DMS 273 treated with DMSO at 0.1 percent for 48 hours (cell line): ENCODE results near the gene CDK5.
"Not testable (repeated sequence)": the region's sequence is repeated elsewhere in the genome, so short reads cannot be mapped to it uniquely, and the experiment has no call there.

Source experiments
- DNase-seq: peaks from one replicate; lab custom pipeline; 2025; lab: John Stamatoyannopoulos, UW

The CDK5 gene

DNA sequence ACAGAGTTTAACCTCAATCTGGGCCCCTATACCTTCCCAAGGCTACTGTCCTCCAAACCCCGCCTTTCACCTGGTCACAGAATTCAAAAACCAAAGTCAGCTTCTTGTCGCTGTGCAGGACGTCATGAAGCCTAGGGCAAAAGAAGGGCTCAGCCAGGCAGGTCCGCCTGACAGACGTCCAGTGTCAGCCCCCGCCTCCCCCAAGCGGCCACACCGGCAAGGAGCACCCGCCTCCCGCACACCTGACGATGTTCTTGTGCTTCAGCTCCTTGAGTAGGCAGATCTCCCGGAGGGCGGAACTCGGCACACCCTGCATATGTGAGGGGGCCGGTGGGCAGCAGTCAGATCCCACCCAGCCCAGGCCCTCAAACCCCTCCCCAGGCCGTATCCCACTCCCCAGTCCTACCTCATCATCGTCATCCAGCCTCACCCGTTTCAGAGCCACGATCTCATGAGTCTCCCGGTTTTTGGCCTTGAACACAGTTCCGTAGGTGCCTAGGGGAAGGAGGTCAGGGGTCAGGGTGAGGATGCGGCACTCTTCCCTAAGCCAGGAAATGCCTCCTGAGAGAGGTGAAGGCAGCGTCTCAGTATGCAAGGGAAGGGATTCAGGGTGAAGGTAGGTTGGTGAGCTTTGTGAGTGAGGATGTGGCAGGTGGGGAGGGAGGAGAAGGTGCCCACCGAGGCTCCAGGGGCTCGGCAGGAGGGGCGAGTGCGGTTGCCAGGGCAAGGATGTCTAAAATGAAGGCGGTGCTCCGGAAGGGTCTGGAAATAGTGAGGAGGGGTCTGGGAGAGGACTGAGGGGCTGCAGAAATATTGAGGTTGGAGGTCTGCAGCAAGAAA, 811 bp downstream of the CDK5 start:
- DNase-seq, result no peak

DNA sequence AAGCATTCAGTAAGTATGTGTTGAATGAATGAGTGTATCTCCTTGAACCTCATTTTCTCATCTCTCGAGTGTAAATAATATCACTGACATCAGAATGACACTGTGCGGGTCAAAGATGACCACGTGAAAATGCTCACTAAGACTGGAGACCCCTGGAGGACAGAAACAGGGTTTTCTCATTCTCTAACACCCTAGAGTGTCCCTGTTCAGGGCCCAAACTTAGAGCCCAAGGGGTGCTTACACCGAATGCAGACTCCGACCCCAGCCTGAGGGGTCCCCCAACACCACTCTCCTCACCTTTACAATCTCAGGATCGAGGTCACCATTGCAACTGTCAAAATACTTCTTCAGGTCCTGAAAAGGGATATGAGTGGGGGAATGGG, 1.4 kb downstream of the CDK5 start:
- DNase-seq, result no peak

- no peak for DNase-seq
Observed at GRCh38 chr7:151053751-151054150, 3.9 kb downstream of the CDK5 start.

DNA sequence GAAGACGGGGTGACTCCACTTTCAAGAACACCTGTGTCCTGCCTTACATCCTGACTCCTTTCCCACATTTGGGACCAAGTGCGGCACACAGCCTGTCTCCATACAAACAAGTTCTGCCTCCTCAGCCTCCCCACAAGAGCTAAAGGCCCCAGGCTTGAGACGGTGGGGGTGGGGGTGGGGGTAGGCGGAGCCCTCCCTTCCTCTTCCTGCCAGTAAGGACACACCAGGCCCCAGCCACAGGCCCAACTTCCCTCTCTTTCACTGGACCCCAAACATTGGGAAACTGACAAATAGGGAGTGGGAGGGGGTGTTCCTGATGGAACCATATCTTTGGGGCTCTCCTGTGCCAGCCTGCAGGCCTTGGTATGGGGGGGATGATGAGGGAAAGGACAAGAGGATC, 4.6 kb downstream of the CDK5 start:
- no peak for DNase-seq

DNA sequence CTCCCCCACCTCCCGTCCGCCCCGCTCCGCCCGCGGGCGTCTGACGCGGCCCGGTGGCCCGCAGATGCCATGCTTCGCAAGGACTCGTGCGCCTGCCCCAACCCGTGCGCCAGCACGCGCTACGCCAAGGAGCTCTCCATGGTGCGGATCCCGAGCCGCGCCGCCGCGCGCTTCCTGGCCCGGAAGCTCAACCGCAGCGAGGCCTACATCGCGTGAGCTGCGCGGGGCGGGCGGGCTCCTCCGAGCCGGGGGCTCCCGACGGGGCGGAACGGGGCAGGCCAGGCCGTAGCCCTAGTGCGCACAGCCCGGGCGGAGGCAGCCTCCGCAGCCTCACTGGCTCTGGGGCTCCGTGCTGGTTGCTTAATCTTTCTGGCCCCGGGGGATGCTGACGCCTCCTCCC, 6.6 kb downstream of the CDK5 start:
- no peak for DNase-seq

DNA sequence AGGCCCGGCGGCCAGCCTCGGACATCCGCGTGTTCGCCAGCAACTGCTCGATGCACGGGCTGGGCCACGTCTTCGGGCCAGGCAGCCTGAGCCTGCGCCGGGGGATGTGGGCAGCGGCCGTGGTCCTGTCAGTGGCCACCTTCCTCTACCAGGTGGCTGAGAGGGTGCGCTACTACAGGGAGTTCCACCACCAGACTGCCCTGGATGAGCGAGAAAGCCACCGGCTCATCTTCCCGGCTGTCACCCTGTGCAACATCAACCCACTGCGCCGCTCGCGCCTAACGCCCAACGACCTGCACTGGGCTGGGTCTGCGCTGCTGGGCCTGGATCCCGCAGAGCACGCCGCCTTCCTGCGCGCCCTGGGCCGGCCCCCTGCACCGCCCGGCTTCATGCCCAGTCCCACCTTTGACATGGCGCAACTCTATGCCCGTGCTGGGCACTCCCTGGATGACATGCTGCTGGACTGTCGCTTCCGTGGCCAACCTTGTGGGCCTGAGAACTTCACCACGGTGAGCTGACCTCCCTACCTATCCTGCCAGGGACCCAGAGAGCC, 8.7 kb downstream of the CDK5 start:
- DNase-seq, result no peak

DNA sequence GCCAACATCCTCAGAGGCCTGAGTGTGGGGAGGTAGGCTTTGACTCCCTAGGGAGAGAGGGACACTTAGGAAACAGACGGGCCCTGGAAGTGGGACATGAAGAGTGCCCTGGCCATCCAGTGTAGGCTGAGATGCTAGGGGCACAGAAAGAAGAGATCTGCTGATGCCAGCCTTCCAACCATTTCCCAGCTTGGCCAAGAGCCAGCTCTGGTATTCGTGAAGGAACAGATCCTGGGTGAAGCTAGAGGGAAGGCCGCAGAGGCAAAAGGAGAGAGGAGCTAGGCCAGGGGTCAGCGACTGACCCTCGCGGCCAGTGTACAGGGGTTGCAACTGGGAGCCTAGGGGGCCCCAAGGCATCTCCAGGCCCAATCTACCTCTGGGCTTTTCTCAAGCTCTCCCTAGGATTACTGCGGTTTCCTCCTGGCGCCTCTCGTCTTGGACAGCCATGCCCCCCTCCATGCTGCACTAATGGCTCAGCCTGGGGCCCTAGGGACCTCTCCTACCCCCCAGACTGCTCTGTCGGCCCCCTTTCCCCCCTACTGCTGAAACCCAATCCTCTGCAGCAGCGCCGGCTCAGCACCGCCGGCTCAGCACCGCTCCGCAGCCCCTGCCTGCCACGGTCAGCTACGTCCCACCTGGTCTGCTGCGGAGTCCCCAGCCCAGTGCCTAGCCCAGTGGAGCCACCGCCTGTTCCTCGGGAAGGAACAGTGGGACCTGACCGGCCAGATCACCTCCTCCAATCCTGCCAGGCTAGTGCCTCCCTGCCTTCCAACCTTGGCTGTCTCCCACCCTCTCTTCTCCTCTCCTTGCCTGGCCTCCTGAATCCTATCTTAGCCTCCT, 9.5 kb downstream of the CDK5 start, which contains the start of gene ASIC3:
TSS of gene ASIC3 (plus strand) at position 556 of the 840 bp plus-strand sequence. CDS start 355 bp downstream, outside the sequence.
- no peak for DNase-seq

- DNase-seq, result peak; percentile 50
Observed at GRCh38 chr7:151046603-151047573, 10.8 kb downstream of the CDK5 start.

DNA sequence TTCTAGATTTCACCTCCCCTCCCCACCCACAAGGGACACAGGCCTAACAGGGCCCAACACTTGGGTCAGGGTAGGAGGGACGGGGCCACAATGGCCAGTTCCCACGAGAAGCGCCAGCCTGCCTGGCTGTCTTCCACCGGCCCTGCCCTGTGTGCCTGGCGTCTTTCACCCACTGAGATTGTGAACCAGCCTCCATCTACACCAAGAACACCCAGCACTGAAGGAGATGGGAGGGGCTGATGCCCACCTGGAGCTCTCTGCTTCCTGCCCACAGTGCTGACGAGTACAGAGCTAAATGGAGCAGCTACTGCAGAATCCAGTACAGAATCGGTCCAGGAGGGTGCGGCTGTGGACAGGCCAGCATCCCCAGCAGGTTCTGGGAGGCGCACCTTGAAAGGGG, 11.7 kb downstream of the CDK5 start:
- no peak for DNase-seq

DNA sequence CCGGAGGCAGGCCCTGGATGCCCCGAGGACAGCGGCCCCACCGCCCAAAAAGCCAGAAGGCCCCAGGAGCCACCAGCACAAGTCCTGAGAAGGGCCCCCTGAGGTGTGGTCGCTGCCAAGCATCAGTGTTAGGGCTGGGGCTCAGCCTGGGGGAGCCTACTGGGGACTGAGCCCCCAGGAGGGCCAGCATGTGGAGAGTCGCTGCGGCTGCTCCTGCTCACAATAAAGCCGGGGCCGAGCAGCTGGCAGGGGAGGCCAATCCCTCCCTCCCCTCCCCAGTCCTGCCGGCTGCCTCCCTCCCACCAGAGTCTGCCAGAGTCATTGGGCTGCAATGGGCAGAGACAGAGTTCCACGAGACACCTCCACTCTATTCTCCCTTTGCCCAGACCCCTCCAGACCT, 12.4 kb downstream of the CDK5 start:
- DNase-seq, result peak; percentile 46

- no peak for DNase-seq
Observed at GRCh38 chr7:151043959-151044358, 13.7 kb downstream of the CDK5 start.

DNA sequence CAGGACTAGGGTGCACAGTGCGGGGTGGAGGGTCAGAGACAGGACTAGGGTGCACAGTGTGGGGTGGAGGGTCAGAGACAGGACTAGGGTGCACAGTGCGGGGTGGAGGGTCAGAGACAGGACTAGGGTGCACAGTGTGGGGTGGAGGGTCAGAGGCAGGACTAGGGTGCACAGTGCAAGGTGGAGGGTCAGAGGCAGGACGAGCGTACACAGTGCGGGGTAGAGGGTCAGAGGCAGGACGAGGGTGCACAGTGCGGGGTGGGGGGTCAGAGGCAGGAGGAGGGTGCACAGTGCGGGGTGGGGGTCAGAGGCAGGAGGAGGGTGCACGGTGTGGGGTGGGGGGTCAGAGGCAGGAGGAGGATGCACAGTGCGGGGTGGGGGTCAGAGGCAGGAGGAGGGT, 14.2 kb downstream of the CDK5 start:
- not testable (repeated sequence) for DNase-seq

- no peak for DNase-seq
Observed at GRCh38 chr7:151040616-151041375, 16.9 kb downstream of the CDK5 start.

DNA sequence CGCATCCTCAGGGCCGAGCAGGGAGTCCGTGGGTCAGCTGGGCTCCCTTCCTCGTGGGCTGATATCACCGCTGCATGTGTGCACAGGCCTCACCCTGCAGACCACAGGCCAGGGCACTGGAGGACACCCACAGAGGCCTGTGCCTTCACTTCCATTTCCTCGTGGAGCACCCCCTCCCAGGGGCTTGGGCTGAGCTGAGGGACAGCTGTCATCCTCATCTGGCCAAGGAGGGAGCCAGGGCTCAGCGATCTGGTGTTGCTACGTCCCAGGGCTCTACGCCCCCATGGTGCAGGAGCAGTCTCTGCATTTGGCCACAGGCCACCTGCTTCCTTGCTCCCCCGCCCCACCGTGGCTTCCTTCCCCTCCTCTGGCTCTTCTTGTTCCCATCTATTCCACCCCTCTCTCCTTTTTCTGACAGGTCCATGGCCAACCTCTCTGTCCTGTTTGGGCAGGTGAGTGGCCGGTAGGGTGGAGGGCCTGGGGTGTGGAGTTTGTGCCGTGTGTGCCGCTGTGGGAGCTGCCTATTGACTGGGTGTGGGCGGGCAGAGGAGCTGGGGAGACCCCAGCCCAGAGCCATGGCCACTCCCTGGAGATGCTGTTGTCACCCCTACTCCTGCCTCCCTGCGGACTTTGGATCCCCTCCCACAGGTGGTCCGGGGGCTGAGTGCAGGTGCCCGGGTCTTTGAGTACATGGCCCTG, 17.7 kb downstream of the CDK5 start:
- no peak for DNase-seq

GRCh38 chr7:151038951-151039849, 18.5 kb downstream of the CDK5 start:
- DNase-seq, result peak; percentile 21

DNA sequence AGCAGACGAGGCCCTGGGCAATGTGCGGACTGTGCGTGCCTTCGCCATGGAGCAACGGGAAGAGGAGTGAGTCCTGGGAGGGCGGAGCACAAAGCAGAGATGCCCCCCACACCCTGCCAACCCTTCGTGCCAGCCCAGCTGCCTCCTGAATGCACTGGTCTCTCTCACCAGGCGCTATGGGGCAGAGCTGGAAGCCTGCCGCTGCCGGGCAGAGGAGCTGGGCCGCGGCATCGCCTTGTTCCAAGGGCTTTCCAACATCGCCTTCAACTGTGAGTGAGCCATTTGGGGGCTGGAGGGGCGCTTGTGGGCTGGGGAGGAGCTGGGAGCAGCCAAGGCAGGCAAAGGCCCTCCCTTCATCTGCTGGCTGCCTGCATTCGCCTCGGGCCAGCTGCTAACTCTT, 21.8 kb downstream of the CDK5 start:
- no peak for DNase-seq

- no peak for DNase-seq
Observed at GRCh38 chr7:151035026-151035717, 22.5 kb downstream of the CDK5 start.

DNA sequence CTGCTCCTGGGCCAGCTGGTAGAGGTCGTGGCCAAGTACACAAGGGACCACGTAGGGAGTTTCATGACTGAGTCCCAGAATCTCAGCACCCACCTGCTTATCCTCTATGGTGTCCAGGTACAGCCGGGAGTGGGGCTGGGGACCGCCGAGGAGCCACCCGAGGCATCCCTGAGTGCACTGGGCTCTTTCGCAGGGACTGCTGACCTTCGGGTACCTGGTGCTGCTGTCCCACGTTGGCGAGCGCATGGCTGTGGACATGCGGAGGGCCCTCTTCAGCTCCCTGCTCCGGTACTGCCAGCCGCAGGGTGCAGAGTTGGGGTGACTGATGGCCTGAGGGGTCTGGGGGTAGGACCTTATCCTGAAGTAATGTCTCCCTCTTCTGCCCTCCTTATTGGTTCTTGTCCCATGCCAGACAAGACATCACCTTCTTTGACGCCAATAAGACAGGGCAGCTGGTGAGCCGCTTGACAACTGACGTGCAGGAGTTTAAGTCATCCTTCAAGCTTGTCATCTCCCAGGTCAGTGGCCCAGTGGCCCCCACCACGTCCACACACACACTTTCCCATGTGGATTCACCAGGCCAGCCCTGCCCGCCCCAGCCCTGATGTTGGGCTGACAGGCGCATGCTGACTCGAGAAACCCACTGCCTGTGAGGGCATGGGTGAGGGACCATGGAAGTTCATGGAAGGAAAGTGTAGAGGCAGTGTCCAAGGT, 23.2 kb downstream of the CDK5 start:
- no peak for DNase-seq
